Measurements from ENCODE around the gene BMP10. TPM values are rescaled to one million over a fixed set of nuclear protein-coding genes. Genes with fewer than 3 reads are reported as not detected.

BMP10 gene
- polyA plus RNA-seq, 1 donor (not counting 4 experiments of a cell fraction or from before 2014, with no cell fraction given): 0.05 TPM

DNA sequence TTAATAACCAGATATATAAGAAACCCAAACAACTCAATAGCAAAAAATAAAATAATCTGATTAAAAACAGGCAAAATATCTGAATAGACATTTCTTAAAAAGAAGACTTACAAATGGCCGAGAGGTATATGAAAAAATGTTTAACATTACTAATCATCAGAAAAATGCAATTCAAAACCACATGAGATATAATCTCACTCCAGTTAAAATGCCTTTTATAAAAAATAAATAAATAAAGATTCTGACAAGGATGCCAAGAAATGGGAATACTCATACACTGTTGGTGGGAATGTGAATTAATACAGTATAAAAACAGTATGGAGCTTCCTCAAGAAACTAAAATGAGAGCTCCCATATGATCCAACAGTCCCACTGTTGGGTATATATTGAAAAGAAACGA lies 33.9 kb upstream of the BMP10 start:
- H3K27ac ChIP-seq (ENCODE audit: control insufficient read depth, insufficient read depth, low read length): no peak overlapping the region
- H3K36me3 ChIP-seq (ENCODE audit: control insufficient read depth in 2 of 2, extremely low read depth in 1 of 2, insufficient read depth in 2 of 2, low read length in 2 of 2): no peaks in the 10 kb centered on the region
- no peak overlapping the region for H2AFZ ChIP-seq (ENCODE audit: control insufficient read depth, low read length)
- peaks cover 21% of the 10 kb centered on the region for H3K4me1 ChIP-seq (ENCODE audit: control insufficient read depth, extremely low read depth, insufficient read depth, low read length)
- H4K20me1 ChIP-seq (ENCODE audit: control insufficient read depth, extremely low read depth, insufficient read depth, low read length): no peaks in the 10 kb centered on the region
- DNase-seq (ENCODE audit: low read depth, low spot score): no peak
- TF ChIP-seq EZH2 (IDR thresholded peaks at IDR 0.05; ENCODE audit: low read length): no peak
- TF ChIP-seq, protein P1, sequence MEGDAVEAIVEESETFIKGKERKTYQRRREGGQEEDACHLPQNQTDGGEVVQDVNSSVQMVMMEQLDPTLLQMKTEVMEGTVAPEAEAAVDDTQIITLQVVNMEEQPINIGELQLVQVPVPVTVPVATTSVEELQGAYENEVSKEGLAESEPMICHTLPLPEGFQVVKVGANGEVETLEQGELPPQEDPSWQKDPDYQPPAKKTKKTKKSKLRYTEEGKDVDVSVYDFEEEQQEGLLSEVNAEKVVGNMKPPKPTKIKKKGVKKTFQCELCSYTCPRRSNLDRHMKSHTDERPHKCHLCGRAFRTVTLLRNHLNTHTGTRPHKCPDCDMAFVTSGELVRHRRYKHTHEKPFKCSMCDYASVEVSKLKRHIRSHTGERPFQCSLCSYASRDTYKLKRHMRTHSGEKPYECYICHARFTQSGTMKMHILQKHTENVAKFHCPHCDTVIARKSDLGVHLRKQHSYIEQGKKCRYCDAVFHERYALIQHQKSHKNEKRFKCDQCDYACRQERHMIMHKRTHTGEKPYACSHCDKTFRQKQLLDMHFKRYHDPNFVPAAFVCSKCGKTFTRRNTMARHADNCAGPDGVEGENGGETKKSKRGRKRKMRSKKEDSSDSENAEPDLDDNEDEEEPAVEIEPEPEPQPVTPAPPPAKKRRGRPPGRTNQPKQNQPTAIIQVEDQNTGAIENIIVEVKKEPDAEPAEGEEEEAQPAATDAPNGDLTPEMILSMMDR (optimal IDR thresholded peaks at IDR 0.05 in 1 of 3, IDR thresholded peaks at IDR 0.05 in 1 of 3, conservative IDR thresholded peaks at IDR 0.05 in 1 of 3; ENCODE audit: extremely low read depth in 1 of 3, insufficient read depth in 2 of 3, low read length in 3 of 3): no peak
- no peaks in the 10 kb centered on the region for H3K9me1 ChIP-seq (ENCODE audit: control insufficient read depth, extremely low read depth, insufficient read depth, low read length)
- H3K4me2 ChIP-seq (ENCODE audit: control insufficient read depth, extremely low read depth, insufficient read depth, low read depth, low read length): no peak overlapping the region
- H3K9ac ChIP-seq (ENCODE audit: control insufficient read depth, extremely low read depth, insufficient read depth, low read length): no peak overlapping the region
- dilution Hi-C loops (cut with MboI; ENCODE audit: extremely low pct_ligation_motif_present, low sequenced_read_pairs): no loop called here
- no peaks in the 10 kb centered on the region for H3K9me3 ChIP-seq (ENCODE audit: control insufficient read depth, low read depth, low read length)
- H3K27me3 ChIP-seq (ENCODE audit: control insufficient read depth, extremely low read depth, insufficient read depth, low read length): no peaks in the 10 kb centered on the region
- no peaks in the 10 kb centered on the region for H3K79me2 ChIP-seq (ENCODE audit: control insufficient read depth, insufficient read depth, low read length)
- no peak overlapping the region for H3K4me3 ChIP-seq (ENCODE audit: control insufficient read depth in 2 of 3, extremely low read depth in 1 of 3, insufficient read depth in 2 of 3, low read depth in 1 of 3, low read length in 3 of 3)
- no peak for FAIRE-seq

DNA sequence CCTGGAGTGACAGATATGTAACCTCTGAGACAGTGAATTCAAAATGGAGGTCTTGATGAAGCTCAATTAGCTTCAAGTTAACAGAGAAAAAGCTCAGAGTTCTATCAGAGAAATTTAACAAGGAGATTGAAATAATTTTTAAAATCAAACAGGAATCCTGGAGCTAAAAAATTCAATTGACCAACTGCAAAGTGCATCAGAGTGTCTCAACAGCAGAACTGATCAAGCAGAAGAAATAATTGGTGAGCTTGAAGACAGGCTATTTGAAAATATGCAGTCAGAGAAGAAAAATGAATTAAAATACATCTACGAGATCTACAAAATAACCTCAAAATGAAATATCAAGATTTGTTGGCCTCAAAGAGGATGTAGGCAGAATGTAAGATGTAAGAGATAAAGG lies 30.4 kb upstream of the BMP10 start:
- Histone ChIP-seq H4K20me1 (ENCODE audit: control insufficient read depth, extremely low read depth, insufficient read depth, low read length) (no peaks in the 10 kb centered on the region), H3K4me1 (ENCODE audit: control insufficient read depth, extremely low read depth, insufficient read depth, low read length) (no peaks in the 10 kb centered on the region), H3K79me2 (ENCODE audit: control insufficient read depth, insufficient read depth, low read length) (no peaks in the 10 kb centered on the region), H3K4me3 (ENCODE audit: control insufficient read depth in 2 of 3, extremely low read depth in 1 of 3, insufficient read depth in 2 of 3, low read depth in 1 of 3, low read length in 3 of 3) (no peak overlapping the region), H3K36me3 (ENCODE audit: control insufficient read depth in 2 of 2, extremely low read depth in 1 of 2, insufficient read depth in 2 of 2, low read length in 2 of 2) (no peaks in the 10 kb centered on the region), H3K27ac (ENCODE audit: control insufficient read depth, insufficient read depth, low read length) (no peak overlapping the region), H3K9me3 (ENCODE audit: control insufficient read depth, low read depth, low read length) (no peaks in the 10 kb centered on the region), H2AFZ (ENCODE audit: control insufficient read depth, low read length) (no peak overlapping the region), H3K4me2 (ENCODE audit: control insufficient read depth, extremely low read depth, insufficient read depth, low read depth, low read length) (no peak overlapping the region), H3K9me1 (ENCODE audit: control insufficient read depth, extremely low read depth, insufficient read depth, low read length) (no peaks in the 10 kb centered on the region), H3K27me3 (ENCODE audit: control insufficient read depth, extremely low read depth, insufficient read depth, low read length) (no peaks in the 10 kb centered on the region), H3K9ac (ENCODE audit: control insufficient read depth, extremely low read depth, insufficient read depth, low read length) (no peak overlapping the region)
- TF ChIP-seq EZH2 (IDR thresholded peaks at IDR 0.05; ENCODE audit: low read length): no peak
- TF ChIP-seq, protein P1 (optimal IDR thresholded peaks at IDR 0.05 in 1 of 3, IDR thresholded peaks at IDR 0.05 in 1 of 3, conservative IDR thresholded peaks at IDR 0.05 in 1 of 3; ENCODE audit: extremely low read depth in 1 of 3, insufficient read depth in 2 of 3, low read length in 3 of 3): no peak
- dilution Hi-C loops (cut with MboI; ENCODE audit: extremely low pct_ligation_motif_present, low sequenced_read_pairs): no loop called here
- FAIRE-seq (no peak), DNase-seq (ENCODE audit: low read depth, low spot score) (no peak)
